HepG2 (cell line): ENCODE measurements around the gene ORC4. TPM values are rescaled to one million over a fixed set of nuclear protein-coding genes. Genes with fewer than 3 reads are reported as not detected.

Source experiments
- FOXA3 ChIP-seq: IDR thresholded peaks from 2 replicates; pipeline ENCODE4 v1.6.1; 2016; ENCODE audit warnings: missing genetic modification reagents, missing compliant biosample characterization
- HMGA1 ChIP-seq: sonication (generic); formaldehyde crosslinking; conservative IDR thresholded peaks from 2 replicates; pipeline ENCODE4 v1.4.0; 2020; ENCODE audit warnings: missing genetic modification reagents
- KDM2A ChIP-seq: sonication (generic); formaldehyde crosslinking; IDR thresholded peaks from 2 replicates; pipeline ENCODE4 v1.4.0; 2020; ENCODE audit warnings: low read depth, missing genetic modification reagents, borderline replicate concordance
- MEF2D ChIP-seq: sonication (generic); formaldehyde crosslinking; IDR thresholded peaks from 2 replicates; pipeline ENCODE4 v1.5.1; 2020; ENCODE audit warnings: mild to moderate bottlenecking, missing genetic modification reagents
- NR1H2 ChIP-seq: sonication (generic); formaldehyde crosslinking; IDR thresholded peaks from 2 replicates; pipeline ENCODE4 v1.8.1; 2022; ENCODE audit warnings: low read depth, missing genetic modification reagents, borderline replicate concordance
- PPARG ChIP-seq: conservative IDR thresholded peaks from 2 replicates; pipeline ENCODE4 v1.6.1; 2016; ENCODE audit warnings: missing biosample characterization, missing genetic modification reagents
- RELA ChIP-seq: sonication (generic); formaldehyde crosslinking; IDR thresholded peaks from 2 replicates; pipeline ENCODE4 v1.4.0; 2020; ENCODE audit warnings: missing genetic modification reagents
- RFX5 ChIP-seq: IDR thresholded peaks from 2 replicates; pipeline ENCODE4 v1.6.1; 2011; ENCODE audit warnings: low read depth, low read length, improper control_type of control experiment
- SUZ12 ChIP-seq: fragments of 150-350 bp; IDR thresholded peaks from 2 replicates; pipeline ENCODE4 v1.6.1; 2014; ENCODE audit warnings: low read depth, low read length
- THAP11 ChIP-seq: IDR thresholded peaks from 2 replicates; pipeline ENCODE4 v1.6.1; 2016; ENCODE audit warnings: missing biosample characterization, missing genetic modification reagents
- TRIM24 ChIP-seq: sonication (generic); formaldehyde crosslinking; IDR thresholded peaks from 2 replicates; pipeline ENCODE4 v1.8.0; 2022; ENCODE audit warnings: mild to moderate bottlenecking, missing genetic modification reagents
- ZEB1 ChIP-seq: IDR thresholded peaks from 2 replicates; pipeline ENCODE4 v1.6.1; 2012; ENCODE audit warnings: mild to moderate bottlenecking, low read depth, inconsistent platforms; ENCODE audit not compliant: insufficient replicate concordance
- ZFP82 ChIP-seq: sonication (generic); formaldehyde crosslinking; IDR thresholded peaks from 2 replicates; pipeline ENCODE4 v1.5.1; 2020; ENCODE audit warnings: mild to moderate bottlenecking, missing genetic modification reagents, borderline replicate concordance
- ZNF264 ChIP-seq: sonication (generic); formaldehyde crosslinking; IDR thresholded peaks from 2 replicates; pipeline ENCODE4 v1.4.0; 2020; ENCODE audit warnings: missing genetic modification reagents
- ZNF407 ChIP-seq: sonication (generic); formaldehyde crosslinking; IDR thresholded peaks from one replicate; pipeline ENCODE4 v1.5.1; 2020; ENCODE audit warnings: mild to moderate bottlenecking, missing genetic modification reagents; ENCODE audit errors: not compliant biosample characterization
- ZNF562 ChIP-seq: sonication (generic); formaldehyde crosslinking; IDR thresholded peaks from 2 replicates; pipeline ENCODE4 v1.8.0; 2022; ENCODE audit warnings: missing genetic modification reagents, borderline replicate concordance
- polyA plus RNA-seq, 8 experiments: library from polyadenylated mRNA; depleted of rRNA in 3 of 8; stranded (reverse) in 7 of 8; unstranded in 1 of 8; fragments of >200 nt; fragmentation: Illumina TruSeq in 4 of 8; extraction: Trizol in 4 of 8; gene quantifications; 2 replicates each; pipeline versions ENCODE4 v1.2.1 to v1.2.3, GENCODE V29; 2011 to 2016; ENCODE audit warnings: low read depth in 4 of 8, missing spikeins in 1 of 8, mixed read lengths in 1 of 8; ENCODE audit not compliant: insufficient read depth in 1 of 8
- total RNA-seq, 5 experiments: library from RNA; depleted of rRNA; stranded (reverse); fragments of >200 nt; fragmentation: Illumina TruSeq; extraction: Trizol; gene quantifications; 2 replicates each; pipeline ENCODE4 v1.2.3, GENCODE V29; 2016; ENCODE audit warnings: low read depth in 1 of 5
- TF ChIP-seq, protein P1 (sequence below): sonication (generic); formaldehyde crosslinking; IDR thresholded peaks from 2 replicates; pipeline ENCODE4 v1.4.0; 2020; ENCODE audit warnings: missing genetic modification reagents

The ORC4 gene
- total and polyA plus RNA-seq, 2 of the 13 experiments (the other 11 are each of a cell fraction or from before 2014, with no cell fraction given), result 28.6 to 84.8 TPM

DNA sequence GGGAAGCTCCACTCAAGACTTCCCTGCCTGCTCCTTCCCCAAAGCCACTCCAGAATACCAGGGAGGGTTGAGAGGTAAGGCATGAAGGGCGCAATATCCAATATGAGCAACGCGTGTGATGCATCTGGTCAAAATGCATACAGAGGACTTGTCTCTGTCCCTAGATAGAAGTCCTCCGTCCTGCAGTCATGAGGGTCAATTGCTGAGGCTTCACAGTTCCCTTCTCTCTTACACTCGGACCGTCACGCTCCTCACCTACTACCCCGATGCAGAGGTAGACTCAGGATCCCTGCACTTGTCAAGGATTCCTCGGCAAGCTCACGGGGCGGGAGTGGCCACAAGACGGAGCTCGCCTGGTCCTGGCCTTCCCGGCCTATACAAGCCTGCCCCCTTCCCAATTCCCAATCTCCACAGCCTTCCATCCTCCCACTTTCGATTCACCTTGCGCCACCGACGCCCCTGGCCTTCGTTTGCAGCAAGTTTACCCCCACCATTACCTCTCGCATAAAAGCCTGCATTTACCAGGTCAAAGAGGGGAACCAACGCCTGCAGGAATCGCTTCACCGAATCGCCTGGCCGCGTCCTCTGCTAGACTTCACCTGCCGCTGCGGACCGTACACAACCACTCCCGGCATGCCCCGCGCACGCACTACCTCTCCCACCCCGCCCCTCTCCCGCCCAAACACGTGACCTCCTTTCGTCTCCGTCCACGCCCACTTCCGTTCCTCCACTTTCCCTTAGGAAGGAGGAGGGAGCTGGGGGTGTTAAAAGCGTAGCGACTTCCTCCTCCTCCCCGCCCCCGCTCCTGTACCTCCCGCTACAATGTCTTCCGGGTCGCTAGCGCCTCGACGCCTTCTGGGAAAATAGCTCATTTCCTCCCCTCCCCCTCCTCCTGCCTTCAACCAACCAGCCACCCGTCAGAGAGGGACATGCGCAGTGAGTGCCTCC lies at the start of gene ORC4 (continued):
- TF ChIP-seq ZNF407 (CRISPR knock-in tag), result peak; percentile 94
- TF ChIP-seq ZEB1, result peak; percentile 89
- TF ChIP-seq THAP11 (CRISPR knock-in tag), result peak; percentile 94
- no peak for TF ChIP-seq TRIM24 (CRISPR knock-in tag)
- TF ChIP-seq PPARG (CRISPR knock-in tag), result no peak
- TF ChIP-seq HMGA1 (CRISPR knock-in tag), result no peak
- peak; percentile 74; the same call in 1 of the 2 replicates for TF ChIP-seq NR1H2 (CRISPR knock-in tag)
- TF ChIP-seq MEF2D (CRISPR knock-in tag), result peak; percentile 90; the same call in 1 of the 2 replicates
- TF ChIP-seq ZFP82 (CRISPR knock-in tag), result 0 out of 2 replicates have a peak, but pooled peaks have one; percentile 52
- TF ChIP-seq SUZ12, result peak; percentile 42
- TF ChIP-seq, protein P1, sequence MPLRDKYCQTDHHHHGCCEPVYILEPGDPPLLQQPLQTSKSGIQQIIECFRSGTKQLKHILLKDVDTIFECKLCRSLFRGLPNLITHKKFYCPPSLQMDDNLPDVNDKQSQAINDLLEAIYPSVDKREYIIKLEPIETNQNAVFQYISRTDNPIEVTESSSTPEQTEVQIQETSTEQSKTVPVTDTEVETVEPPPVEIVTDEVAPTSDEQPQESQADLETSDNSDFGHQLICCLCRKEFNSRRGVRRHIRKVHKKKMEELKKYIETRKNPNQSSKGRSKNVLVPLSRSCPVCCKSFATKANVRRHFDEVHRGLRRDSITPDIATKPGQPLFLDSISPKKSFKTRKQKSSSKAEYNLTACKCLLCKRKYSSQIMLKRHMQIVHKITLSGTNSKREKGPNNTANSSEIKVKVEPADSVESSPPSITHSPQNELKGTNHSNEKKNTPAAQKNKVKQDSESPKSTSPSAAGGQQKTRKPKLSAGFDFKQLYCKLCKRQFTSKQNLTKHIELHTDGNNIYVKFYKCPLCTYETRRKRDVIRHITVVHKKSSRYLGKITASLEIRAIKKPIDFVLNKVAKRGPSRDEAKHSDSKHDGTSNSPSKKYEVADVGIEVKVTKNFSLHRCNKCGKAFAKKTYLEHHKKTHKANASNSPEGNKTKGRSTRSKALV (CRISPR knock-in tag), result peak; percentile 78; the same call in 1 of the 2 replicates
- no peak for TF ChIP-seq RELA (CRISPR knock-in tag)
- TF ChIP-seq FOXA3, result peak; percentile 73
- TF ChIP-seq KDM2A (CRISPR knock-in tag), result peak; percentile 97
- peak; percentile 95 for TF ChIP-seq ZNF264 (CRISPR knock-in tag)
- no peak for TF ChIP-seq ZNF562 (CRISPR knock-in tag)
- TF ChIP-seq RFX5, result no peak
